Body of pancreas (tissue), 4 donors: ENCODE data around the gene GALNT2. TPM values are rescaled to one million over a fixed set of nuclear protein-coding genes. Genes with fewer than 3 reads are reported as not detected.

Experiments
- ATAC-seq: fragments of 150-250 bp; one replicate; pipeline ENCODE4 v1.9.1; 2016
- DNase-seq, 4 donors: peaks; one replicate each; pipeline ENCODE4 v3.0.0-alpha.2; 2019
- H3K27ac ChIP-seq, 4 donors: fragments of 200-600 bp; sonication (generic); 1 replicate in 3 of 4; 2 replicates in 1 of 4; pipeline versions ENCODE4 v1.5.1 to v1.6.1; 2016 to 2019; ENCODE audit warnings: mild to moderate bottlenecking in 1 of 4, mixed read lengths in 1 of 4, moderate library complexity in 1 of 4
- H3K27me3 ChIP-seq, 2 donors: fragments of 200-600 bp; sonication (generic); one replicate each; pipeline ENCODE4 v1.6.0; 2016; ENCODE audit warnings: mild to moderate bottlenecking in 1 of 2
- H3K36me3 ChIP-seq, 2 donors: fragments of 200-600 bp; sonication (generic); replicated peaks in 1 of 2; 2 replicates each; pipeline ENCODE4 v1.5.1; 2016; ENCODE audit warnings: low read depth in 2 of 2; ENCODE audit not compliant: insufficient read depth in 1 of 2
- H3K4me1 ChIP-seq: fragments of 200-600 bp; sonication (generic); one replicate; pipeline ENCODE4 v1.6.0; 2016
- H3K4me3 ChIP-seq, 2 donors: fragments of 200-600 bp; sonication (generic); 1 replicate in 1 of 2; 2 replicates in 1 of 2; pipeline ENCODE4 v1.5.1; 2016 to 2019
- H3K9me3 ChIP-seq, 3 donors: fragments of 200-600 bp; sonication (generic); 1 replicate in 2 of 3; 2 replicates in 1 of 3; pipeline ENCODE4 v1.5.1; 2016
- POLR2A ChIP-seq, 3 donors: fragments of 450-650 bp; IDR thresholded peaks; one replicate each; pipeline ENCODE4 v1.6.1; 2016; ENCODE audit warnings: antibody characterized with exemption in 3 of 3, mild to moderate bottlenecking in 2 of 3
- WGBS, 2 donors: methylation state at CpG; one replicate each; pipeline ENCODE4 v1.1.5; 2017; 5-methylcytosine and 5-hydroxymethylcytosine counted together
- intact Hi-C: fragments of 100-400 bp; cut with DNase I; formaldehyde crosslinking; loops from one replicate; pipeline ENCODE4 v1.15.1; 2023
- total RNA-seq, 2 donors: library from RNA; depleted of rRNA; stranded (reverse); fragments of >200 nt; gene quantifications; one replicate each; pipeline ENCODE4 v1.1.0, GENCODE V29; 2016
- TF ChIP-seq, protein P1 (sequence below), 7 experiments: fragments of 450-650 bp in 4 of 7; fragments of 200-600 bp in 3 of 7; sonication (generic) in 3 of 7; IDR thresholded peaks; one replicate each; pipeline ENCODE4 v1.5.1; 2016 to 2019; ENCODE audit warnings: antibody characterized with exemption in 7 of 7

The GALNT2 gene
- total RNA-seq, 2 donors from 2014 or later = 45.9 to 68.6 TPM

GRCh38 chr1:230201445-230201844, 134.4 kb downstream of the GALNT2 start:
- Histone ChIP-seq H3K4me1 (peaks cover 49% of the 10 kb centered on the region), H3K36me3 (peaks cover 0 to 2% of the 10 kb centered on the region in 2 donors), H3K27me3 (no peaks in the 10 kb centered on the region), H3K4me3 (no peak overlapping the region), H3K27ac (no peak overlapping the region), H3K9me3 (no peaks in the 10 kb centered on the region)
- ATAC-seq (no peak), DNase-seq (peak in 2 of 4 donors; percentile 42 to 45)
- TF ChIP-seq POLR2A (IDR thresholded peaks at IDR 0.05) = no peak
- TF ChIP-seq, protein P1, sequence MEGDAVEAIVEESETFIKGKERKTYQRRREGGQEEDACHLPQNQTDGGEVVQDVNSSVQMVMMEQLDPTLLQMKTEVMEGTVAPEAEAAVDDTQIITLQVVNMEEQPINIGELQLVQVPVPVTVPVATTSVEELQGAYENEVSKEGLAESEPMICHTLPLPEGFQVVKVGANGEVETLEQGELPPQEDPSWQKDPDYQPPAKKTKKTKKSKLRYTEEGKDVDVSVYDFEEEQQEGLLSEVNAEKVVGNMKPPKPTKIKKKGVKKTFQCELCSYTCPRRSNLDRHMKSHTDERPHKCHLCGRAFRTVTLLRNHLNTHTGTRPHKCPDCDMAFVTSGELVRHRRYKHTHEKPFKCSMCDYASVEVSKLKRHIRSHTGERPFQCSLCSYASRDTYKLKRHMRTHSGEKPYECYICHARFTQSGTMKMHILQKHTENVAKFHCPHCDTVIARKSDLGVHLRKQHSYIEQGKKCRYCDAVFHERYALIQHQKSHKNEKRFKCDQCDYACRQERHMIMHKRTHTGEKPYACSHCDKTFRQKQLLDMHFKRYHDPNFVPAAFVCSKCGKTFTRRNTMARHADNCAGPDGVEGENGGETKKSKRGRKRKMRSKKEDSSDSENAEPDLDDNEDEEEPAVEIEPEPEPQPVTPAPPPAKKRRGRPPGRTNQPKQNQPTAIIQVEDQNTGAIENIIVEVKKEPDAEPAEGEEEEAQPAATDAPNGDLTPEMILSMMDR (IDR thresholded peaks at IDR 0.05) = no peak
- intact Hi-C loops = no loop called here
- 42 to 46% methylated on average over 9 of the region's 9 CpGs for WGBS, 2 donors

GRCh38 chr1:230204842-230205241, 137.8 kb downstream of the GALNT2 start:
- H3K27me3 ChIP-seq = no peaks in the 10 kb centered on the region
- H3K27ac ChIP-seq = peak overlapping the region in 3 of 4 donors; percentile 17 to 56 (median 33)
- H3K4me1 ChIP-seq = peaks cover 53% of the 10 kb centered on the region
- DNase-seq (peak in 3 of 4 donors; percentile 42 to 61 (median 50)), ATAC-seq (peak; percentile 36)
- intact Hi-C loops = no loop called here
- no peak overlapping the region for H3K4me3 ChIP-seq
- peaks cover 0 to 2% of the 10 kb centered on the region in 2 donors for H3K36me3 ChIP-seq
- no peaks in the 10 kb centered on the region for H3K9me3 ChIP-seq
- 5 to 19% methylated on average over 3 of the region's 3 CpGs for WGBS, 2 donors
- no peak for TF ChIP-seq POLR2A (IDR thresholded peaks at IDR 0.05)
- TF ChIP-seq, protein P1 (IDR thresholded peaks at IDR 0.05) = no peak

GRCh38 chr1:230205719-230206198, 138.7 kb downstream of the GALNT2 start:
- H3K4me1 ChIP-seq = peaks cover 61% of the 10 kb centered on the region
- 19 to 25% methylated on average over 7 of the region's 7 CpGs for WGBS, 2 donors
- DNase-seq (peak in 3 of 4 donors; percentile 37 to 45 (median 37)), ATAC-seq (peak; percentile 31)
- TF ChIP-seq, protein P1 (IDR thresholded peaks at IDR 0.05) = no peak
- no peak for TF ChIP-seq POLR2A (IDR thresholded peaks at IDR 0.05)
- no peak overlapping the region for H3K4me3 ChIP-seq
- peak overlapping the region; percentile 7 to 56 (median 20) for H3K27ac ChIP-seq
- H3K9me3 ChIP-seq = no peaks in the 10 kb centered on the region
- intact Hi-C loops = no loop called here
- peaks cover 0 to 2% of the 10 kb centered on the region in 2 donors for H3K36me3 ChIP-seq
- no peaks in the 10 kb centered on the region for H3K27me3 ChIP-seq

GRCh38 chr1:230206207-230206606, 139.2 kb downstream of the GALNT2 start:
- Histone ChIP-seq H3K27me3 (no peaks in the 10 kb centered on the region), H3K4me1 (peaks cover 64% of the 10 kb centered on the region)

More at GRCh38 chr1:230206207-230206606, 139.2 kb downstream of the GALNT2 start:
- Histone ChIP-seq H3K4me3 (no peak overlapping the region), H3K36me3 (peaks cover 0 to 2% of the 10 kb centered on the region in 2 donors), H3K27ac (peak overlapping the region in 1 of 4 donors; percentile 56), H3K9me3 (no peaks in the 10 kb centered on the region)
- 83 to 95% methylated on average over 2 of the region's 2 CpGs for WGBS, 2 donors
- DNase-seq = no peak
- ATAC-seq = no peak
- intact Hi-C loops = no loop called here
- TF ChIP-seq, protein P1 (IDR thresholded peaks at IDR 0.05) = no peak
- no peak for TF ChIP-seq POLR2A (IDR thresholded peaks at IDR 0.05)
